HepG2 (cell line): Measurements from ENCODE around the gene SLCO4A1. TPM values are rescaled to one million over a fixed set of nuclear protein-coding genes. Genes with fewer than 3 reads are reported as not detected.

Source experiments
- ARNT2 ChIP-seq: sonication (generic); formaldehyde crosslinking; IDR thresholded peaks from 2 replicates; pipeline ENCODE4 v1.8.0; 2022; ENCODE audit warnings: mild to moderate bottlenecking, low read depth, missing genetic modification reagents, moderate library complexity
- ARNTL ChIP-seq: sonication (generic); formaldehyde crosslinking; IDR thresholded peaks from 2 replicates; pipeline ENCODE4 v1.4.0; 2020; ENCODE audit warnings: mild to moderate bottlenecking, missing genetic modification reagents
- CBX1 ChIP-seq: IDR thresholded peaks from one replicate; pipeline ENCODE4 v1.6.1; 2016; ENCODE audit warnings: antibody characterized with exemption, low read depth
- CHCHD3 ChIP-seq: sonication (generic); formaldehyde crosslinking; IDR thresholded peaks from 2 replicates; pipeline ENCODE4 v1.8.0; 2022; ENCODE audit warnings: mild to moderate bottlenecking, missing genetic modification reagents, moderate library complexity
- GATA4 ChIP-seq: sonication (generic); IDR thresholded peaks from 2 replicates; pipeline ENCODE4 v1.6.1; 2016; ENCODE audit warnings: antibody characterized with exemption, low read depth, borderline replicate concordance
- IRF9 ChIP-seq: sonication (generic); formaldehyde crosslinking; IDR thresholded peaks from 2 replicates; pipeline ENCODE4 v1.8.0; 2022; ENCODE audit warnings: missing genetic modification reagents, mild to moderate bottlenecking, borderline replicate concordance
- LCORL ChIP-seq, 2 experiments: fragments of 450-650 bp in 1 of 2; sonication (generic) in 1 of 2; formaldehyde crosslinking in 1 of 2; IDR thresholded peaks; 2 replicates each; pipeline versions ENCODE4 v1.5.0 to v1.6.1; 2017 to 2020; ENCODE audit warnings: antibody characterized with exemption in 1 of 2, missing genetic modification reagents in 1 of 2
- MTA1 ChIP-seq: sonication (generic); formaldehyde crosslinking; IDR thresholded peaks from 2 replicates; pipeline ENCODE4 v1.4.0; 2020; ENCODE audit warnings: missing genetic modification reagents, mild to moderate bottlenecking, borderline replicate concordance
- NRL ChIP-seq: sonication (generic); formaldehyde crosslinking; IDR thresholded peaks from 2 replicates; pipeline ENCODE4 v1.5.0; 2020; ENCODE audit warnings: missing genetic modification reagents, mild to moderate bottlenecking, moderate library complexity, borderline replicate concordance
- PRDM15 ChIP-seq: sonication (generic); formaldehyde crosslinking; IDR thresholded peaks from 2 replicates; pipeline ENCODE4 v1.4.0; 2020; ENCODE audit warnings: missing genetic modification reagents
- SP4 ChIP-seq: sonication (generic); formaldehyde crosslinking; IDR thresholded peaks from 2 replicates; pipeline ENCODE4 v1.8.1; 2023; ENCODE audit warnings: mild to moderate bottlenecking, missing genetic modification reagents
- XBP1 ChIP-seq: sonication (generic); formaldehyde crosslinking; IDR thresholded peaks from 2 replicates; pipeline ENCODE4 v1.5.0; 2020; ENCODE audit warnings: missing genetic modification reagents
- ZBTB34 ChIP-seq: sonication (generic); formaldehyde crosslinking; IDR thresholded peaks from 2 replicates; pipeline ENCODE4 v1.8.0; 2022; ENCODE audit warnings: mild to moderate bottlenecking, missing genetic modification reagents
- ZBTB37 ChIP-seq: sonication (generic); formaldehyde crosslinking; IDR thresholded peaks from 2 replicates; pipeline ENCODE4 v1.4.0; 2020; ENCODE audit warnings: mild to moderate bottlenecking, missing genetic modification reagents
- ZFP41 ChIP-seq: sonication (generic); formaldehyde crosslinking; IDR thresholded peaks from 2 replicates; pipeline ENCODE4 v1.4.0; 2020; ENCODE audit warnings: mild to moderate bottlenecking, missing genetic modification reagents, borderline replicate concordance
- ZFY ChIP-seq: sonication (generic); formaldehyde crosslinking; IDR thresholded peaks from 2 replicates; pipeline ENCODE4 v1.4.0; 2020; ENCODE audit warnings: missing genetic modification reagents
- ZNF337 ChIP-seq: sonication (generic); formaldehyde crosslinking; IDR thresholded peaks from 2 replicates; pipeline ENCODE4 v1.5.1; 2020; ENCODE audit warnings: missing genetic modification reagents, low read depth, mild to moderate bottlenecking, borderline replicate concordance
- ZNF782 ChIP-seq: sonication (generic); formaldehyde crosslinking; IDR thresholded peaks from 2 replicates; pipeline ENCODE4 v1.4.0; 2020; ENCODE audit warnings: missing genetic modification reagents, mild to moderate bottlenecking, borderline replicate concordance
- ZSCAN31 ChIP-seq: sonication (generic); formaldehyde crosslinking; IDR thresholded peaks from 2 replicates; pipeline ENCODE4 v1.5.0; 2020; ENCODE audit warnings: low read depth, mild to moderate bottlenecking, missing genetic modification reagents
- polyA plus RNA-seq, 8 experiments: library from polyadenylated mRNA; depleted of rRNA in 3 of 8; stranded (reverse) in 7 of 8; unstranded in 1 of 8; fragments of >200 nt; fragmentation: Illumina TruSeq in 4 of 8; extraction: Trizol in 4 of 8; gene quantifications; 2 replicates each; pipeline versions ENCODE4 v1.2.1 to v1.2.3, GENCODE V29; 2011 to 2016; ENCODE audit warnings: low read depth in 4 of 8, missing spikeins in 1 of 8, mixed read lengths in 1 of 8; ENCODE audit not compliant: insufficient read depth in 1 of 8
- total RNA-seq, 5 experiments: library from RNA; depleted of rRNA; stranded (reverse); fragments of >200 nt; fragmentation: Illumina TruSeq; extraction: Trizol; gene quantifications; 2 replicates each; pipeline ENCODE4 v1.2.3, GENCODE V29; 2016; ENCODE audit warnings: low read depth in 1 of 5

The SLCO4A1 gene
- total and polyA plus RNA-seq, 2 of the 13 experiments (the other 11 are each of a cell fraction or from before 2014, with no cell fraction given) = 55.5 to 112 TPM

GRCh38 chr20:62652041-62652893, 10.0 kb downstream of the SLCO4A1 start (continued):
- TF ChIP-seq ARNTL (CRISPR knock-in tag) (peak; percentile 97), XBP1 (no peak), ZFP41 (CRISPR knock-in tag) (no peak), ZNF782 (CRISPR knock-in tag) (no peak), ZSCAN31 (CRISPR knock-in tag) (no peak), MTA1 (no peak; the same call in 1 of the 2 replicates), IRF9 (CRISPR knock-in tag) (peak; percentile 66; the same call in 1 of the 2 replicates), ARNT2 (CRISPR knock-in tag) (peak; percentile 20), ZFY (peak; percentile 70), GATA4 (no peak), PRDM15 (CRISPR knock-in tag) (no peak), LCORL (IDR thresholded peaks at IDR 0.05) (no peak), LCORL (CRISPR knock-in tag; IDR thresholded peaks at IDR 0.05) (peak; percentile 63; the same call in 1 of the 2 replicates), ZBTB34 (CRISPR knock-in tag) (no peak), NRL (CRISPR knock-in tag) (no peak; the same call in 1 of the 2 replicates), ZNF337 (no peak), SP4 (CRISPR knock-in tag) (no peak; the same call in 1 of the 2 replicates), CHCHD3 (CRISPR knock-in tag) (no peak), ZBTB37 (CRISPR knock-in tag) (no peak), CBX1 (peak; percentile 6)
